ENCODE measurements around the gene PGP.
"Not testable (repeated sequence)": the region's sequence is repeated elsewhere in the genome, so short reads cannot be mapped to it uniquely, and the experiment has no call there.

PGP gene

DNA sequence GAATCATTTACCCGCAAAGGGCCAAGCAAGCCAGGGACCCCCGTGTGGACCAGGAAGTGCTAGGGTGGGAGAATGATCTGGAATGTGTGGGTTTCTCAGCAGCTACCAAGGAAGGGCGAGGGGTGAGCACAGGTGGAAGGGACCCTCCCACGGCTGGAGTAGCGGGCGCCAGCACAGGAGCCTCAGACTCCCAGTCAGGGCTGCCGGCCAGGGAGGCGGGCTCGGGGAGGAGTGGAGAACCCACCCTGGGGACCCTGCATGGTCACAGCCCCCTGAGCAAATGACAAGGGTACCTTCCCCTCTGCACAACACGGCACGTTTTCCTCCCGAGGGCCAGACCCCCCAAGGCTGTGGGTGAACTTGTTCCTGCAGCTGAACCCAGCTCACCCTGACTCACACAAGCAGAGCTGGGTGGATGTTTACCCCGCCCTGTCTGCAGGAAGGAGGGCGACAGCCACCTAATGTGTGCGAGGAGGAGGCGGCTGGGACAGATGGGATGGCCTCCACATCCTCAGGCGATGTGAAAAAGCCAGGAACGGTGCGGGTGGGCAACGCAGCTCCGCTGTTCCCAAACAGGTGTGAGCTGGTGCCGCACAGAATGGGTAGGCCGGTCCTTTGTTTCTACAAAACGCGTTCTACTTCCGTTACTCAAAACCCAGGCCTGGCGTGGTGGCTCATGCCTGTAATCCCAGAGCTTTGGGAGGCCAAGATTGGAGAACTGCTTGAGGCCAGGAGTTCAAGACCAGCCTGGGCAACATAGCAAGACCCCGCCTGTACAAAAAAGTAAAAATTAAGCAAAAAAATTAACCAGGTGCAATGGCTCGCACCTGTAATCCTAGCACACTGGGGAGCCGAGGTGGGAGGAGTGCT lies 30.5 kb upstream of the PGP start:
- Histone ChIP-seq H3K27me3 (ENCODE audit: control insufficient read depth in 1 of 2, insufficient read depth in 2 of 2, low read length in 2 of 2) (no peaks in the 10 kb centered on the region), H3K4me3 (ENCODE audit: low read depth in 1 of 2, low read length in 2 of 2) (no peak overlapping the region), H3K36me3 (ENCODE audit: insufficient read depth, low read length) (peaks cover 43% of the 10 kb centered on the region), H3K27ac (ENCODE audit: low read depth, low read length) (no peak overlapping the region), H3K9me3 (ENCODE audit: low read length) (no peaks in the 10 kb centered on the region), H3K4me1 (ENCODE audit: insufficient read depth, low read length) (peaks cover 2% of the 10 kb centered on the region), H3K9ac (ENCODE audit: low read length) (no peak overlapping the region)

DNA sequence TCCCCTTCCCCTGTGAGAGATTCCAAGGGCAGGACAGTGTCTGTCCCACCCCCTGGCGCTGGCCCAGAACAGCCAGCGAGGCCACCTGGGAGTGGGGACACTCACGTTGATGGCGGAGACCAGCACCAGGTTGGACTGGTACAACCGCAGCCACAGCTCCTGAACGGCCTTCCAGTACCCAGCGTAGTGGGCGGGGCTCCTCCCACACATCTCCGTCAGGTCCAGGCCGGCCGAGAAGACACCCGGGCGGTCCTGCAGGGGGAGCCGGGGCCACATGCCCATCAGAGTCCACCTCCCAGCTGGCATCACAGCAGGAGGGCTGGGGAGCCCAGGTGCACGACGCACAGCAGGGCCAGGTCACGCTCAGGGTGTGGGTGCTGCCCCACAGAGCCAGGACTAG lies 29.7 kb upstream of the PGP start:
- Histone ChIP-seq H3K4me3 (ENCODE audit: low read depth in 1 of 2, low read length in 2 of 2) (no peak overlapping the region), H3K9ac (ENCODE audit: low read length) (no peak overlapping the region), H3K36me3 (ENCODE audit: insufficient read depth, low read length) (peaks cover 48% of the 10 kb centered on the region), H3K4me1 (ENCODE audit: insufficient read depth, low read length) (no peaks in the 10 kb centered on the region), H3K9me3 (ENCODE audit: low read length) (no peaks in the 10 kb centered on the region), H3K27ac (ENCODE audit: low read depth, low read length) (no peak overlapping the region), H3K27me3 (ENCODE audit: control insufficient read depth in 1 of 2, insufficient read depth in 2 of 2, low read length in 2 of 2) (no peaks in the 10 kb centered on the region)

- H3K4me1 ChIP-seq (ENCODE audit: insufficient read depth, low read length): no peaks in the 10 kb centered on the region
- no peaks in the 10 kb centered on the region for H3K27me3 ChIP-seq (ENCODE audit: control insufficient read depth in 1 of 2, insufficient read depth in 2 of 2, low read length in 2 of 2)
- no peaks in the 10 kb centered on the region for H3K9me3 ChIP-seq (ENCODE audit: low read length)
- H3K36me3 ChIP-seq (ENCODE audit: insufficient read depth, low read length): peaks cover 50% of the 10 kb centered on the region
- no peak overlapping the region for H3K4me3 ChIP-seq (ENCODE audit: low read depth in 1 of 2, low read length in 2 of 2)
- H3K9ac ChIP-seq (ENCODE audit: low read length): no peak overlapping the region
- H3K27ac ChIP-seq (ENCODE audit: low read depth, low read length): no peak overlapping the region
Measured at GRCh38 chr16:2243781-2244180, 29.1 kb upstream of the PGP start.

DNA sequence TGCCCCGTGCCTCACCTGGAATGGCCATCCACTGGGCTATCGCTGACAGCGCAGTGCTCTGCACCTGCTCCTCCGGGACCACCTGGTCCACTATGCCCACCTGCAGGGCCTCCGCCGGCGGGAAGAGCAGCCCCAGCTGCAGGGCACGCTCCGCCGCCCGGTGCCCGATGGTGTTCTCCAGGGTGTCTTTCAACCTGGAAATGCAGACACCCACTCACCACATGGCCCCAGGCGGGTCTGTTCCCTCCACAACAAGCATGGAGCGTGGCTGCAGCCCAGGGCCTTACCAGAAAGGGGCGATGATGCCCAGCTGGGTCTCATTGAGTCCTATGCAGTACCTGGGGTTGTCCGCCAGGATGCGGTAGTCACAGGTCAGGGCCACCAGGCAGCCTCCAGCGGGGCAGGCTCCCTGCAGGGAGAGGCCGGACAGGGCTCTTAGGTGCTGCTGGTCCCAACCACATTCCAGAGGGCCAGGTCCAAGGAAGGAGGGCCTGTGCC lies 28.4 kb upstream of the PGP start:
- no peak overlapping the region for H3K4me3 ChIP-seq (ENCODE audit: low read depth in 1 of 2, low read length in 2 of 2)
- H3K36me3 ChIP-seq (ENCODE audit: insufficient read depth, low read length): peaks cover 50% of the 10 kb centered on the region
- H3K9ac ChIP-seq (ENCODE audit: low read length): no peak overlapping the region
- no peaks in the 10 kb centered on the region for H3K9me3 ChIP-seq (ENCODE audit: low read length)
- H3K4me1 ChIP-seq (ENCODE audit: insufficient read depth, low read length): no peaks in the 10 kb centered on the region
- no peak overlapping the region for H3K27ac ChIP-seq (ENCODE audit: low read depth, low read length)
- peaks cover 0 to 4% of the 10 kb centered on the region in 2 donors for H3K27me3 ChIP-seq (ENCODE audit: control insufficient read depth in 1 of 2, insufficient read depth in 2 of 2, low read length in 2 of 2)

- H3K27ac ChIP-seq (ENCODE audit: low read depth, low read length): no peak overlapping the region
- no peak overlapping the region for H3K4me3 ChIP-seq (ENCODE audit: low read depth in 1 of 2, low read length in 2 of 2)
- H3K9ac ChIP-seq (ENCODE audit: low read length): no peak overlapping the region
- H3K4me1 ChIP-seq (ENCODE audit: insufficient read depth, low read length): no peaks in the 10 kb centered on the region
- peaks cover 50% of the 10 kb centered on the region for H3K36me3 ChIP-seq (ENCODE audit: insufficient read depth, low read length)
- peaks cover 0 to 9% of the 10 kb centered on the region in 2 donors for H3K27me3 ChIP-seq (ENCODE audit: control insufficient read depth in 1 of 2, insufficient read depth in 2 of 2, low read length in 2 of 2)
- H3K9me3 ChIP-seq (ENCODE audit: low read length): no peaks in the 10 kb centered on the region
Measured at GRCh38 chr16:2242598-2242997, 28.0 kb upstream of the PGP start.

DNA sequence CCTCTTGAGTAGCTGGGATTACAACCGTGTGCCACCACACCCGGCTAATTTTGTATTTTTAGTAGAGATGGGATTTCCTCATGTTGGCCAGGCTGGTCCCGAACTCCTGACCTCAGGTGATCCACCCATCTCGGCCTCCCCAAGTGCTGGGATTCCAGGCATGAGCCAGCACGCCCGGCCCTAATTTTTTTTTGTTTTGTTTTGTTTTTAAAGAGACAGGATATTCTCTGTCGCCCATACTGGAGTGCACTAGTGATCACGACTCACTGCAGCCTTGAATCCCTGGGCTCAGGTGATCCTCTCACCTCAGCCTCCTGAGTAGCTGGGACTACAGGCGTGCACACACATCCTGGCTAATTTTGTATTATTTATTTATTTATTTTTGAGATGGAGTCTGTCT lies 25.7 kb upstream of the PGP start:
- peaks cover 39% of the 10 kb centered on the region for H3K36me3 ChIP-seq (ENCODE audit: insufficient read depth, low read length)
- H3K27me3 ChIP-seq (ENCODE audit: control insufficient read depth in 1 of 2, insufficient read depth in 2 of 2, low read length in 2 of 2): peaks cover 8 to 30% of the 10 kb centered on the region in 2 donors

DNA sequence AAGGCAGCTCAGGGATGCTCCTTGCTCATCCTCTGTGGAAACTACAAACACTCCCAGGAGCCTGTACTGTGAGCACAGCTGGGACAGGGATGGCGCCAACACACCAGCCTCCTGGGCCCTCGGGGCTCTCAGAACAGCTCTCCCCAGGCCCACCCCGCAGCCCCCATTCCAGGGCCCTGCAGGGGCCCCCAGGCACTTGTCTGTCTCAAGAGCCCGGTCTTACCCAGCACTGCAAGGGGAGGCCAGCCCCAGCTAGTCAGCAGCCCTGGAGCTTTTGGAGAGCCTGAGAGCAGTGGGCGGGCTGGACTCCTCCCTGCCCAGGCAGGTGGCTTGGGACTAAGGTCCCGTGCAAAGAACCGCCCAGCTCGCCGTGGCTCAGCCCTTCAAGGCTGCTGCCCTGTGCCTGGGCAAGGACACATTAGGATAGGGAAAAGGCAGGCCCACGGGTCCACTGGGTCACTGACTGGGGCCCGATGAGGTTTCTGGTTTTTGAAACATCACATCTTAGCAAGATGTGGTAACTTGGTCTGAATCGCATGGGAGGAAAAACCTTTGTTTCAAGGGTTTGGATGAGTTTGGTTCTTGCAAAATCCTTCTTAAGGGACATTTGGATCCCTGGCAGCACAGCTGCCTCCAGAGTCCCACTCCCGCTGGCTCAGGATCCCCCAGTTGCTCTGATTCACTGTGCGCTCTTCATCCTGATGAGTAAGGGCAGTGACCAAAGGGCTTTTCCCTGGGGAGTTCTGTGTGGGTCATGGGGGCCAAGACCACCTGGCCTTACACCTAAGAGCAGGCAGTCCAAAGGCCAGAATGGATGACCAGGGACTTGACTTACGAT lies 24.4 kb upstream of the PGP start:
- peaks cover 8 to 30% of the 10 kb centered on the region in 2 donors for H3K27me3 ChIP-seq (ENCODE audit: control insufficient read depth in 1 of 2, insufficient read depth in 2 of 2, low read length in 2 of 2)
- H3K4me1 ChIP-seq (ENCODE audit: insufficient read depth, low read length): peaks cover 12% of the 10 kb centered on the region
- no peak overlapping the region for H3K4me3 ChIP-seq (ENCODE audit: low read depth in 1 of 2, low read length in 2 of 2)
- H3K36me3 ChIP-seq (ENCODE audit: insufficient read depth, low read length): peaks cover 38% of the 10 kb centered on the region
- H3K9me3 ChIP-seq (ENCODE audit: low read length): no peaks in the 10 kb centered on the region
- no peak overlapping the region for H3K27ac ChIP-seq (ENCODE audit: low read depth, low read length)
- no peak overlapping the region for H3K9ac ChIP-seq (ENCODE audit: low read length)

More for the DNA sequence above, 25.7 kb upstream of the PGP start:
- H3K4me1 ChIP-seq (ENCODE audit: insufficient read depth, low read length): peaks cover 12% of the 10 kb centered on the region
- H3K4me3 ChIP-seq (ENCODE audit: low read depth in 1 of 2, low read length in 2 of 2); H3K9me3 ChIP-seq (ENCODE audit: low read length); H3K9ac ChIP-seq (ENCODE audit: low read length); H3K27ac ChIP-seq (ENCODE audit: low read depth, low read length): not testable (repeated sequence)

DNA sequence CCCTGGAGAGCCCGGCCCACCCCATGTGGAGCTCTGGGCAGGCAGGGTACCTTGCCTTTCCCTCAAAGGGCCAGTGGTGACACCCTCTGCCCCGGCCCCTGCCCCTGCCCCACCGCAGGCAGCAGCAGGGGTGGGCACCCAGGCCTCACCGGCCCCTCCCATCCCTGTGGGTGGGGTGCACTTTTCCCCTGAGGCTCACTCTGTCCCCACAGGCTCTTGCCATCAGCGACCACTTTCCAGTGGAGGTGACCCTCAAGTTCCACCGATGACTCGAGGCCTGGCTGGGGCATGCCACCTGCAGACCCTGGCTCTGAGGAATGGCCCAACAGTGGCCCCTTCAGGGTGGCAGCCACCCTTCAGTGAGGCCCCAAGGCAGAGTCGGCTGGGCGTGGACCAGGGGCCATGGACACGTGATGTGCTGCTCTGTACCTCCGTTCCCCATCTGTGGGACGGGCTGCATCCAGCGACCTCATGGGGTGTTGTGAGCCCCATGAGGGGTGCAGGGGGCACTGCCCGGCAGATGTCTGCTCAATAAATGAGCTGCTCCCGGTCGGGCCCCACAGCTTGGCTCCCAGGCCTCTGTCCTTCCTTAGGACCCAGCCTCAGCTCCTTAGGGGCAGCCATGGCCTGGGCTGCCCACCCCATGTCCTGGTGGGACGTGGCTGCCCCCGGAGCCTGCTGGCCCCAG lies 23.7 kb upstream of the PGP start:
- Histone ChIP-seq H3K27ac (ENCODE audit: low read depth, low read length) (no peak overlapping the region), H3K36me3 (ENCODE audit: insufficient read depth, low read length) (peaks cover 38% of the 10 kb centered on the region), H3K4me1 (ENCODE audit: insufficient read depth, low read length) (peaks cover 12% of the 10 kb centered on the region), H3K4me3 (ENCODE audit: low read depth in 1 of 2, low read length in 2 of 2) (no peak overlapping the region), H3K9ac (ENCODE audit: low read length) (no peak overlapping the region), H3K27me3 (ENCODE audit: control insufficient read depth in 1 of 2, insufficient read depth in 2 of 2, low read length in 2 of 2) (peaks cover 8 to 37% of the 10 kb centered on the region in 2 donors), H3K9me3 (ENCODE audit: low read length) (no peaks in the 10 kb centered on the region)

- Histone ChIP-seq H3K36me3 (ENCODE audit: insufficient read depth, low read length) (peaks cover 38% of the 10 kb centered on the region), H3K9ac (ENCODE audit: low read length) (no peak overlapping the region), H3K4me1 (ENCODE audit: insufficient read depth, low read length) (peaks cover 12% of the 10 kb centered on the region), H3K9me3 (ENCODE audit: low read length) (no peaks in the 10 kb centered on the region), H3K27me3 (ENCODE audit: control insufficient read depth in 1 of 2, insufficient read depth in 2 of 2, low read length in 2 of 2) (peaks cover 8 to 38% of the 10 kb centered on the region in 2 donors), H3K27ac (ENCODE audit: low read depth, low read length) (no peak overlapping the region), H3K4me3 (ENCODE audit: low read depth in 1 of 2, low read length in 2 of 2) (no peak overlapping the region)
Measured at GRCh38 chr16:2237493-2238149, 23.0 kb upstream of the PGP start.

- H3K9me3 ChIP-seq (ENCODE audit: low read length): no peaks in the 10 kb centered on the region
- H3K27me3 ChIP-seq (ENCODE audit: control insufficient read depth in 1 of 2, insufficient read depth in 2 of 2, low read length in 2 of 2): peaks cover 8 to 43% of the 10 kb centered on the region in 2 donors
- H3K4me3 ChIP-seq (ENCODE audit: low read depth in 1 of 2, low read length in 2 of 2): no peak overlapping the region
- H3K9ac ChIP-seq (ENCODE audit: low read length): no peak overlapping the region
- H3K4me1 ChIP-seq (ENCODE audit: insufficient read depth, low read length): peaks cover 12% of the 10 kb centered on the region
- no peak overlapping the region for H3K27ac ChIP-seq (ENCODE audit: low read depth, low read length)
- peaks cover 38% of the 10 kb centered on the region for H3K36me3 ChIP-seq (ENCODE audit: insufficient read depth, low read length)
Measured at GRCh38 chr16:2237102-2237482, 22.5 kb upstream of the PGP start.
